ENCODE results near the gene ABCA12. TPM values are rescaled to one million over a fixed set of nuclear protein-coding genes. Genes with fewer than 3 reads are reported as not detected.

Gene ABCA12
- total RNA-seq, 1 experiment from 2014 or later, result not detected

- no peaks in the 10 kb centered on the region for H3K9me3 ChIP-seq
- H3K4me3 ChIP-seq (ENCODE audit: low read depth, low read length), result no peak overlapping the region
- DNase-seq, result no peak
- CTCF ChIA-PET, result no interaction called here
- no peaks in the 10 kb centered on the region for H3K4me1 ChIP-seq
- H3K4me1 Mint-ChIP-seq (ENCODE audit: low read depth, unreplicated experiment), result no peaks in the 10 kb centered on the region
- TF ChIP-seq CTCF (IDR thresholded peaks at IDR 0.05; ENCODE audit: insufficient read depth in 1 of 2, low read depth in 1 of 2, low read length in 1 of 2, severe bottlenecking in 1 of 2, unreplicated experiment in 1 of 2), result no peak
- H3K27ac Mint-ChIP-seq (ENCODE audit: unreplicated experiment), result no peak overlapping the region
- intact Hi-C loops (cut with micrococcal nuclease; ENCODE audit: unreplicated experiment), result loop anchor here (1.0 kb wide), 1 partner anchor 34 kb away; no protein-coding TSS in a partner anchor
- H3K27me3 Mint-ChIP-seq (ENCODE audit: insufficient read depth, unreplicated experiment), result peaks cover 6% of the 10 kb centered on the region
- POLR2A ChIA-PET, result no interaction called here
- no TSS peak for BruUV-seq (replicated peaks)
- H3K9me3 Mint-ChIP-seq (ENCODE audit: unreplicated experiment), result no peaks in the 10 kb centered on the region
- no peaks in the 10 kb centered on the region for H3K36me3 ChIP-seq (ENCODE audit: control insufficient read depth, insufficient read depth, low read length)
- no peaks in the 10 kb centered on the region for H3K27me3 ChIP-seq (replicated peaks; ENCODE audit: control insufficient read depth, insufficient read depth, low read length)
- no peak overlapping the region for H3K4me3 Mint-ChIP-seq (ENCODE audit: unreplicated experiment)
- no peaks in the 10 kb centered on the region for H3K36me3 Mint-ChIP-seq (ENCODE audit: insufficient read depth, unreplicated experiment)
Measured at GRCh38 chr2:215063526-215063925, 74.9 kb downstream of the ABCA12 start.

GRCh38 chr2:215060861-215061536, 77.4 kb downstream of the ABCA12 start:
- ChIA-PET CTCF (no interaction called here), POLR2A (no interaction called here)
- no peak overlapping the region for H3K4me3 ChIP-seq (ENCODE audit: low read depth, low read length)
- no peaks in the 10 kb centered on the region for H3K4me1 ChIP-seq
- Mint-ChIP-seq H3K9me3 (ENCODE audit: unreplicated experiment) (no peaks in the 10 kb centered on the region), H3K36me3 (ENCODE audit: insufficient read depth, unreplicated experiment) (no peaks in the 10 kb centered on the region), H3K4me3 (ENCODE audit: unreplicated experiment) (no peak overlapping the region), H3K27me3 (ENCODE audit: insufficient read depth, unreplicated experiment) (peaks cover 5% of the 10 kb centered on the region), H3K4me1 (ENCODE audit: low read depth, unreplicated experiment) (no peaks in the 10 kb centered on the region), H3K27ac (ENCODE audit: unreplicated experiment) (no peak overlapping the region)
- no peak for TF ChIP-seq CTCF (IDR thresholded peaks at IDR 0.05; ENCODE audit: insufficient read depth in 1 of 2, low read depth in 1 of 2, low read length in 1 of 2, severe bottlenecking in 1 of 2, unreplicated experiment in 1 of 2)
- H3K36me3 ChIP-seq (ENCODE audit: control insufficient read depth, insufficient read depth, low read length), result no peaks in the 10 kb centered on the region
- intact Hi-C loops (cut with micrococcal nuclease; ENCODE audit: unreplicated experiment), result no loop called here
- no peaks in the 10 kb centered on the region for H3K27me3 ChIP-seq (replicated peaks; ENCODE audit: control insufficient read depth, insufficient read depth, low read length)
- DNase-seq, result no peak
- H3K9me3 ChIP-seq, result no peaks in the 10 kb centered on the region
- BruUV-seq (replicated peaks), result no TSS peak

DNA sequence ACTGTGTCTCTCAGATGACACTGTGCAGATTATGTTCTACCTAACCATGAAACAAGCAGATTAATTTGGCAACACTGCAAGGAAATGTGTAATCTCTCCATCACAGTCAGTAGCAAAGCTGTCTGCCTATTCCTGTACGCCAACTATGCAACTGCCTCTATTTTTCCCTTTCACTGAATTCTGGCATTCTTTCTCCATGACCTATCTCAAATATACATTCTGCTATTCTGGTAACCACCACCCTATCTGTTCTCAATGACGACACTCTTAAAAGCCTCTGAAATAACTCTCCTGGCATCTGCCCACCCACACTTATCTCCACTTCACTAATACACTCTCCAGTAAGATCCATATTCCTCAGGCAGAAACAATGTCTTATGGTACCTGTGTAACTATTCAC, 78.7 kb downstream of the ABCA12 start:
- no peak overlapping the region for H3K4me3 ChIP-seq (ENCODE audit: low read depth, low read length)
- POLR2A ChIA-PET, result no interaction called here
- no peaks in the 10 kb centered on the region for H3K36me3 Mint-ChIP-seq (ENCODE audit: insufficient read depth, unreplicated experiment)
- H3K4me1 ChIP-seq, result no peaks in the 10 kb centered on the region
- BruUV-seq (replicated peaks), result no TSS peak
- intact Hi-C loops (cut with micrococcal nuclease; ENCODE audit: unreplicated experiment), result no loop called here
- CTCF ChIA-PET, result no interaction called here
- H3K4me1 Mint-ChIP-seq (ENCODE audit: low read depth, unreplicated experiment), result no peaks in the 10 kb centered on the region
- no peak overlapping the region for H3K27ac Mint-ChIP-seq (ENCODE audit: unreplicated experiment)
- TF ChIP-seq CTCF (IDR thresholded peaks at IDR 0.05; ENCODE audit: insufficient read depth in 1 of 2, low read depth in 1 of 2, low read length in 1 of 2, severe bottlenecking in 1 of 2, unreplicated experiment in 1 of 2), result no peak
- H3K4me3 Mint-ChIP-seq (ENCODE audit: unreplicated experiment), result no peak overlapping the region
- no peaks in the 10 kb centered on the region for H3K27me3 ChIP-seq (replicated peaks; ENCODE audit: control insufficient read depth, insufficient read depth, low read length)
- DNase-seq, result no peak
- H3K27me3 Mint-ChIP-seq (ENCODE audit: insufficient read depth, unreplicated experiment), result no peaks in the 10 kb centered on the region
- no peaks in the 10 kb centered on the region for H3K9me3 ChIP-seq
- no peaks in the 10 kb centered on the region for H3K9me3 Mint-ChIP-seq (ENCODE audit: unreplicated experiment)
- H3K36me3 ChIP-seq (ENCODE audit: control insufficient read depth, insufficient read depth, low read length), result no peaks in the 10 kb centered on the region
